GM13976 (cell line): ENCODE data around the gene CD151.

ENCODE experiments used
- DNase-seq: peaks from one replicate; pipeline ENCODE4 v3.0.0; 2012; ENCODE audit warnings: low spot score
- CTCF ChIP-seq: IDR thresholded peaks from 2 replicates; pipeline ENCODE4 v1.5.1; 2012; ENCODE audit warnings: borderline replicate concordance, mild to moderate bottlenecking; ENCODE audit not compliant: insufficient read depth; ENCODE audit errors: extremely low read depth, missing control alignments, control extremely low read depth
- in situ Hi-C: fragments of 300-500 bp; cut with MboI; formaldehyde crosslinking; loops from one replicate; pipeline ENCODE4 v1.12.0; 2022; ENCODE audit warnings: low sequenced_read_pairs, mixed read lengths, inconsistent platforms; ENCODE audit not compliant: unreplicated experiment

CD151 gene

GRCh38 chr11:868802-869201 lies 36.0 kb downstream of the CD151 start:
- in situ Hi-C loops = no loop called here
- no peak for TF ChIP-seq CTCF
- no peak for DNase-seq

GRCh38 chr11:869399-870126 lies 36.8 kb downstream of the CD151 start:
- TF ChIP-seq CTCF = no peak
- DNase-seq = no peak
- in situ Hi-C loops = no loop called here

- DNase-seq = no peak
- in situ Hi-C loops = no loop called here
Measured at GRCh38 chr11:870127-870413, 37.3 kb downstream of the CD151 start.

GRCh38 chr11:870418-870817 lies 37.7 kb downstream of the CD151 start:
- DNase-seq = no peak
- in situ Hi-C loops = no loop called here
- TF ChIP-seq CTCF = no peak

More at GRCh38 chr11:870127-870413, 37.3 kb downstream of the CD151 start:
- TF ChIP-seq CTCF = no peak

- in situ Hi-C loops = no loop called here
- no peak for TF ChIP-seq CTCF
Measured at GRCh38 chr11:871472-871871, 38.7 kb downstream of the CD151 start.

GRCh38 chr11:872799-873198 lies 40.0 kb downstream of the CD151 start:
- TF ChIP-seq CTCF = no peak
- DNase-seq = no peak
- in situ Hi-C loops = no loop called here

More at GRCh38 chr11:871472-871871, 38.7 kb downstream of the CD151 start:
- no peak for DNase-seq
